AG10803 (cell line): ENCODE results near the gene CD96.
"Not testable (repeated sequence)": the region's sequence is repeated elsewhere in the genome, so short reads cannot be mapped to it uniquely, and the experiment has no call there.

Source experiments
- DNase-seq: peaks from one replicate; pipeline ENCODE4 v3.0.0; 2010; ENCODE audit warnings: low read depth
- H3K4me3 ChIP-seq: 2 replicates; pipeline ENCODE4 v1.5.1; 2011; ENCODE audit warnings: mild to moderate bottlenecking, low read length, control low read depth
- CTCF ChIP-seq: conservative IDR thresholded peaks from 2 replicates; pipeline ENCODE4 v1.5.1; 2011; ENCODE audit warnings: mild to moderate bottlenecking, low read length, control low read depth, inconsistent platforms

CD96 gene

GRCh38 chr3:111548756-111549155 lies 6.8 kb downstream of the CD96 start:
- no peak overlapping the region for H3K4me3 ChIP-seq
- TF ChIP-seq CTCF, result no peak
- no peak for DNase-seq

- DNase-seq, H3K4me3 ChIP-seq: not testable (repeated sequence)
Observed at GRCh38 chr3:111561902-111562301, 19.9 kb downstream of the CD96 start.

- no peak for DNase-seq
- no peak for TF ChIP-seq CTCF
- no peak overlapping the region for H3K4me3 ChIP-seq
Observed at GRCh38 chr3:111566844-111567243, 24.8 kb downstream of the CD96 start.

- no peak overlapping the region for H3K4me3 ChIP-seq
- no peak for DNase-seq
- TF ChIP-seq CTCF, result no peak
Observed at GRCh38 chr3:111568355-111568754, 26.4 kb downstream of the CD96 start.

DNA sequence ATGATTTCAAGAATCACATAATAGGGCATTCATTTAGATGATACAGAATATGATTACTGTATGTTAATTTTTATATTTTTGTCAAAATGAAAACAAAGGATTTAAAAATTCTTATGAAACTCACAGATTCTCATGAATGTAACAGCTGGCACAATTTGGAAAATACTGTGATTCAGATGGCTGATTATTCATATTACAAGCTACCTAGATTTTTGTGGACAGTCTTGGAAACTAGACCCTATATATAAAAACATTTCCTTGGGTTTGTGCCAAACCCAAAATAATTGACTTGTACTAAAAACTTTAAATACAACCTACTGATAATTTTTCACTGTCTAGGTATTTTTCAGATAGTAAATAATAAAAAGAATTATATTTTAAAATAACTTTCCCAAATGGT lies 26.9 kb downstream of the CD96 start:
- H3K4me3 ChIP-seq, result no peak overlapping the region
- TF ChIP-seq CTCF, result no peak
- DNase-seq, result no peak

DNA sequence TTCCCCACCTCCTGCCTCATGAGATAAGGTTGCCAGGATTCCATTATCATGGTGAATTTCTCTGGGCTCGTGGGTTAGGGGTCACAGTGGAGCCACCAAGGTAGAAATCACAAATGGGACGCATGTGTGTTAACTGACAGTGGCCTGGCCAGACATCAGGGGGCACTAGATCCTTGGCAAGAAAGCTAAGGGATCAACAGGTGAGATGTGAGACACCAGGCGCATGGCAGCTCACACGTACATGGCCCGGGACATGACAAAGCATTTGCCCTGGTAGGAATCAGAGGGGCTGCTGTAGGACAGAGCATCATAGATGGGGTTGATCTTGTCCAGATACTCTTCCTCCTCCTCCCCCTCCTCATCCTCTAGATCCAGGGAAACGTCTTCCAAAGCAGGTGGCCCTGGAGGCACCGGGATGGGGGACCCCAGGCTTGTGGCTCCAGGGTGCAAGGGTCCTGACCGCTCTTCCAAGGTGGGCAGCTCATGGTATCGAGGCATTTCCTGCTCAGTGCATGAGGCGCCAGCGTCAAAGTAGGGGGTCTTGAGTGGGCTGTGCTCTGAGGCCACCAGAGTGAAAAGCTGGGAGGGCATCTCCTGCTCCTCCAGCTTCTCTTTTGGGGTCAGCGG lies 28.5 kb downstream of the CD96 start:
- no peak for DNase-seq
- TF ChIP-seq CTCF, result no peak

GRCh38 chr3:111571282-111571681 lies 29.3 kb downstream of the CD96 start:
- DNase-seq, result no peak
- TF ChIP-seq CTCF, result no peak
- H3K4me3 ChIP-seq, result no peak overlapping the region

More for the DNA sequence above, 28.5 kb downstream of the CD96 start:
- no peak overlapping the region for H3K4me3 ChIP-seq
